Trophoblast cell (in vitro differentiated cells and primary cell): Measurements from ENCODE around the gene ADCY9.

Experiments used
- DNase-seq, 2 donors: peaks; one replicate each; pipeline ENCODE4 v3.0.0-alpha.2; 2016
- H2AFZ ChIP-seq: 2 replicates; pipeline ENCODE4 v1.6.1; 2013; ENCODE audit warnings: low read length, moderate library complexity, mild to moderate bottlenecking; ENCODE audit not compliant: insufficient read depth, poor library complexity
- H2AK5ac ChIP-seq: 2 replicates; pipeline ENCODE4 v1.6.1; 2013; ENCODE audit warnings: mild to moderate bottlenecking, low read length
- H2BK120ac ChIP-seq: 2 replicates; pipeline ENCODE4 v1.6.1; 2013; ENCODE audit warnings: low read length, mild to moderate bottlenecking, moderate library complexity; ENCODE audit not compliant: insufficient read depth, poor library complexity
- H2BK12ac ChIP-seq: 2 replicates; pipeline ENCODE4 v1.6.1; 2013; ENCODE audit warnings: mild to moderate bottlenecking, low read length, moderate library complexity
- H2BK5ac ChIP-seq: 2 replicates; pipeline ENCODE4 v1.6.1; 2013; ENCODE audit warnings: low read length, low read depth, moderate library complexity, mild to moderate bottlenecking; ENCODE audit not compliant: poor library complexity
- H3K14ac ChIP-seq: 2 replicates; pipeline ENCODE4 v1.6.1; 2013; ENCODE audit warnings: mild to moderate bottlenecking, low read length
- H3K18ac ChIP-seq: 2 replicates; pipeline ENCODE4 v1.6.1; 2013; ENCODE audit warnings: mild to moderate bottlenecking, low read length
- H3K23ac ChIP-seq: 2 replicates; pipeline ENCODE4 v1.6.1; 2013; ENCODE audit warnings: low read length
- H3K27ac ChIP-seq: 2 replicates; pipeline ENCODE4 v1.5.1; 2013; ENCODE audit warnings: low read depth, mild to moderate bottlenecking, inconsistent platforms, low read length, moderate library complexity
- H3K27me3 ChIP-seq: 2 replicates; pipeline ENCODE4 v1.6.1; 2013; ENCODE audit warnings: inconsistent platforms, mild to moderate bottlenecking, low read length, moderate library complexity; ENCODE audit not compliant: insufficient read depth
- H3K36me3 ChIP-seq, 2 experiments: 1 replicate in 1 of 2; 2 replicates in 1 of 2; pipeline ENCODE4 v1.6.1; 2013; ENCODE audit warnings: low read length in 2 of 2, mild to moderate bottlenecking in 2 of 2, moderate library complexity in 1 of 2; ENCODE audit not compliant: insufficient read depth in 2 of 2, control insufficient read depth in 1 of 2
- H3K4ac ChIP-seq: 2 replicates; pipeline ENCODE4 v1.6.1; 2013; ENCODE audit warnings: low read depth, mild to moderate bottlenecking, low read length, moderate library complexity
- H3K4me1 ChIP-seq, 2 experiments: 1 replicate in 1 of 2; 2 replicates in 1 of 2; pipeline ENCODE4 v1.6.1; 2013; ENCODE audit warnings: low read length in 2 of 2, mild to moderate bottlenecking in 2 of 2, moderate library complexity in 1 of 2; ENCODE audit not compliant: insufficient read depth in 2 of 2, control insufficient read depth in 1 of 2
- H3K4me2 ChIP-seq: 2 replicates; pipeline ENCODE4 v1.6.1; 2013; ENCODE audit warnings: inconsistent platforms, mild to moderate bottlenecking, low read length, moderate library complexity
- H3K4me3 ChIP-seq: 2 replicates; pipeline ENCODE4 v1.5.1; 2013; ENCODE audit warnings: mild to moderate bottlenecking, low read depth, low read length, inconsistent platforms
- H3K79me1 ChIP-seq: one replicate; pipeline ENCODE4 v1.6.1; 2013; ENCODE audit warnings: low read length
- H3K79me2 ChIP-seq: 2 replicates; pipeline ENCODE4 v1.6.1; 2013; ENCODE audit warnings: low read length, mild to moderate bottlenecking; ENCODE audit not compliant: control insufficient read depth, insufficient read depth, poor library complexity
- H3K9ac ChIP-seq: 2 replicates; pipeline ENCODE4 v1.6.1; 2013; ENCODE audit warnings: mild to moderate bottlenecking, low read length
- H3K9me3 ChIP-seq: 2 replicates; pipeline ENCODE4 v1.6.1; 2013; ENCODE audit warnings: low read depth, mild to moderate bottlenecking, control low read depth, inconsistent platforms, low read length; ENCODE audit not compliant: insufficient read depth
- H4K12ac ChIP-seq: 2 replicates; pipeline ENCODE4 v1.6.1; 2013; ENCODE audit warnings: low read depth, mild to moderate bottlenecking, low read length, moderate library complexity
- H4K8ac ChIP-seq: 2 replicates; pipeline ENCODE4 v1.6.1; 2013; ENCODE audit warnings: low read depth, mild to moderate bottlenecking, low read length, moderate library complexity
- H4K91ac ChIP-seq: one replicate; pipeline ENCODE4 v1.6.1; 2013; ENCODE audit warnings: low read depth, mild to moderate bottlenecking, low read length, moderate library complexity
- WGBS: extraction: QIAGEN DNeasy Blood & Tissue Kit; methylation state at CpG from one replicate; pipeline ENCODE4 v1.1.7; 2013; ENCODE audit warnings: missing lambda C conversion rate; ENCODE audit not compliant: insufficient read length, insufficient coverage; ENCODE audit errors: extremely low coverage; 5-methylcytosine and 5-hydroxymethylcytosine counted together

The ADCY9 gene

GRCh38 chr16:4018391-4018790, 97.9 kb downstream of the ADCY9 start:
- Histone ChIP-seq H3K18ac (no peak overlapping the region), H3K79me2 (no peaks in the 10 kb centered on the region), H3K23ac (no peak overlapping the region), H4K12ac (no peak overlapping the region), H3K36me3 (no peaks in the 10 kb centered on the region), H2BK12ac (no peak overlapping the region), H2AK5ac (no peak overlapping the region), H3K4me3 (no peak overlapping the region), H2BK120ac (no peak overlapping the region), H3K14ac (no peak overlapping the region), H3K27ac (no peak overlapping the region), H3K9me3 (no peaks in the 10 kb centered on the region), H3K79me1 (no peaks in the 10 kb centered on the region), H3K4me1 (peaks cover 0 to 6% of the 10 kb centered on the region in 2 experiments), H2AFZ (no peak overlapping the region), H3K9ac (no peak overlapping the region), H4K8ac (no peak overlapping the region), H3K4me2 (no peak overlapping the region), H4K91ac (no peak overlapping the region), H3K27me3 (no peaks in the 10 kb centered on the region), H3K4ac (no peak overlapping the region), H2BK5ac (no peak overlapping the region)
- DNase-seq: peak in 1 of 2 donors; percentile 45
- no CpG with 5 or more reads among the region's 12 CpGs for WGBS

DNA sequence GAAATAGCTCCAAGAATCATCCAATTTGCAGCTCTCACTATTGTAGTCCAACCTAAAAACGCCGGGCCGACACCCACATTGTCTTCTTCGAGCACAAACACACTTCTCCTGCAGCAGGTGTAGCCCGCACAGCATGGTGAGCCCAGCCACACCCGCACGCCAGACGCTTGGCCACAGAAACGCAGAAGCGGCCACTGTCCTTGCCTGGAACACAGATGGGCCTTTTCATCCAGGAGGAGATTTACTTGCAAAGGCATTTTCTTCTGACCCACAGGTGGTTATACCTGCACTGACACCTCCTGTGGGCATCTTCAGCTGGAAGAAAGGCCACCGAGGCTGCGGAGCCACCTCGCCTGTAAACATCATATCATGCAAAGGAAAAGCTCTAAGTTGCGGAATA, 98.4 kb downstream of the ADCY9 start:
- no CpG with 5 or more reads among the region's 14 CpGs for WGBS
- Histone ChIP-seq H3K9me3 (no peaks in the 10 kb centered on the region), H3K9ac (no peak overlapping the region), H3K79me1 (peaks cover 2% of the 10 kb centered on the region), H3K4me3 (no peak overlapping the region), H2BK12ac (no peak overlapping the region), H3K4me1 (peaks cover 1 to 9% of the 10 kb centered on the region in 2 experiments), H3K36me3 (no peaks in the 10 kb centered on the region), H4K12ac (no peak overlapping the region), H4K91ac (no peak overlapping the region), H3K27ac (no peak overlapping the region), H3K23ac (no peak overlapping the region), H3K4me2 (no peak overlapping the region), H3K18ac (no peak overlapping the region), H3K14ac (no peak overlapping the region), H3K27me3 (no peaks in the 10 kb centered on the region), H3K4ac (no peak overlapping the region), H3K79me2 (no peaks in the 10 kb centered on the region), H2BK5ac (no peak overlapping the region), H2AK5ac (no peak overlapping the region), H4K8ac (no peak overlapping the region), H2BK120ac (no peak overlapping the region), H2AFZ (no peak overlapping the region)
- DNase-seq: no peak

- H3K79me1 ChIP-seq: peaks cover 5% of the 10 kb centered on the region
- H2AFZ ChIP-seq: no peak overlapping the region
- no peak overlapping the region for H3K14ac ChIP-seq
- H2BK120ac ChIP-seq: no peak overlapping the region
- H2AK5ac ChIP-seq: no peak overlapping the region
- H3K27ac ChIP-seq: no peak overlapping the region
- H4K12ac ChIP-seq: no peak overlapping the region
- no CpG with 5 or more reads among the region's 4 CpGs for WGBS
- no peak overlapping the region for H2BK12ac ChIP-seq
- no peak overlapping the region for H4K8ac ChIP-seq
- no peak overlapping the region for H3K18ac ChIP-seq
- H3K4me1 ChIP-seq: peaks cover 4 to 12% of the 10 kb centered on the region in 2 experiments
- no peak overlapping the region for H3K9ac ChIP-seq
- H3K9me3 ChIP-seq: no peaks in the 10 kb centered on the region
- H2BK5ac ChIP-seq: no peak overlapping the region
- no peaks in the 10 kb centered on the region for H3K79me2 ChIP-seq
- H3K4me3 ChIP-seq: no peak overlapping the region
- no peak overlapping the region for H4K91ac ChIP-seq
- H3K36me3 ChIP-seq: no peaks in the 10 kb centered on the region
- no peak overlapping the region for H3K23ac ChIP-seq
- no peaks in the 10 kb centered on the region for H3K27me3 ChIP-seq
- no peak overlapping the region for H3K4ac ChIP-seq
- no peak overlapping the region for H3K4me2 ChIP-seq
- peak in 1 of 2 donors; percentile 11 for DNase-seq
Observed at GRCh38 chr16:4016658-4017057, 99.6 kb downstream of the ADCY9 start.

GRCh38 chr16:4016005-4016352, 100.3 kb downstream of the ADCY9 start:
- H3K14ac ChIP-seq: no peak overlapping the region
- H3K18ac ChIP-seq: no peak overlapping the region
- no peak for DNase-seq
- H3K79me1 ChIP-seq: peaks cover 5% of the 10 kb centered on the region
- H3K4me3 ChIP-seq: no peak overlapping the region
- no CpG with 5 or more reads among the region's 3 CpGs for WGBS
- H3K4me2 ChIP-seq: no peak overlapping the region
- H2AK5ac ChIP-seq: no peak overlapping the region
- H4K12ac ChIP-seq: no peak overlapping the region
- peaks cover 4 to 12% of the 10 kb centered on the region in 2 experiments for H3K4me1 ChIP-seq
- H3K23ac ChIP-seq: no peak overlapping the region
- no peaks in the 10 kb centered on the region for H3K36me3 ChIP-seq
- no peak overlapping the region for H2BK12ac ChIP-seq
- no peak overlapping the region for H4K91ac ChIP-seq
- H3K4ac ChIP-seq: no peak overlapping the region
- H2BK120ac ChIP-seq: no peak overlapping the region
- H4K8ac ChIP-seq: no peak overlapping the region
- H3K27ac ChIP-seq: no peak overlapping the region
- H2BK5ac ChIP-seq: no peak overlapping the region
- H3K79me2 ChIP-seq: no peaks in the 10 kb centered on the region
- no peaks in the 10 kb centered on the region for H3K9me3 ChIP-seq
- no peaks in the 10 kb centered on the region for H3K27me3 ChIP-seq
- H3K9ac ChIP-seq: no peak overlapping the region
- no peak overlapping the region for H2AFZ ChIP-seq
